ENCODE measurements around the gene UBE2G1. TPM values are rescaled to one million over a fixed set of nuclear protein-coding genes. Genes with fewer than 3 reads are reported as not detected.

UBE2G1 gene
- total RNA-seq, 4 donors from 2014 or later, result 16.5 to 51.8 (median 33.9) TPM

GRCh38 chr17:4272213-4272971, 94.1 kb downstream of the UBE2G1 start:
- Histone ChIP-seq H3K36me3 (no peaks in the 10 kb centered on the region), H3K9me3 (no peaks in the 10 kb centered on the region), H3K27ac (no peak overlapping the region), H3K4me3 (no peak overlapping the region), H3K4me1 (no peaks in the 10 kb centered on the region), H3K27me3 (no peaks in the 10 kb centered on the region)
- TF ChIP-seq CTCF (IDR thresholded peaks at IDR 0.05) (no peak), POLR2A (IDR thresholded peaks at IDR 0.05) (no peak)
- no peak for DNase-seq
- intact Hi-C loops (cut with DNase I; ENCODE audit: low total_unique reads), result no loop called here

- no peak overlapping the region for H3K27ac ChIP-seq
- no peak for TF ChIP-seq CTCF (IDR thresholded peaks at IDR 0.05)
- no peak for TF ChIP-seq POLR2A (IDR thresholded peaks at IDR 0.05)
These were observed 95.7 kb downstream of the UBE2G1 start for GRCh38 chr17:4270736-4271135.

GRCh38 chr17:4269915-4270314, 96.6 kb downstream of the UBE2G1 start:
- TF ChIP-seq POLR2A (IDR thresholded peaks at IDR 0.05) (no peak), CTCF (IDR thresholded peaks at IDR 0.05) (no peak)
- Histone ChIP-seq H3K4me3 (no peak overlapping the region), H3K36me3 (no peaks in the 10 kb centered on the region), H3K9me3 (no peaks in the 10 kb centered on the region), H3K27ac (no peak overlapping the region), H3K4me1 (no peaks in the 10 kb centered on the region), H3K27me3 (no peaks in the 10 kb centered on the region)
- no peak for DNase-seq
- intact Hi-C loops (cut with DNase I; ENCODE audit: low total_unique reads), result loop anchor here (10.0 kb wide), 1 partner anchor 55 kb away; no protein-coding TSS in a partner anchor

More at GRCh38 chr17:4270736-4271135, 95.7 kb downstream of the UBE2G1 start:
- Histone ChIP-seq H3K27me3 (no peaks in the 10 kb centered on the region), H3K4me1 (no peaks in the 10 kb centered on the region), H3K9me3 (no peaks in the 10 kb centered on the region), H3K36me3 (no peaks in the 10 kb centered on the region), H3K4me3 (no peak overlapping the region)
- intact Hi-C loops (cut with DNase I; ENCODE audit: low total_unique reads), result no loop called here
- no peak for DNase-seq

GRCh38 chr17:4267402-4267801, 99.1 kb downstream of the UBE2G1 start:
- no peak overlapping the region for H3K27ac ChIP-seq
- peaks cover 0 to 2% of the 10 kb centered on the region in 2 donors for H3K4me1 ChIP-seq
- H3K27me3 ChIP-seq, result no peaks in the 10 kb centered on the region
- no peaks in the 10 kb centered on the region for H3K9me3 ChIP-seq
- intact Hi-C loops (cut with DNase I; ENCODE audit: low total_unique reads), result loop anchor here (10.0 kb wide), 1 partner anchor 53 kb away; no protein-coding TSS in a partner anchor
- DNase-seq, result no peak
- no peak overlapping the region for H3K4me3 ChIP-seq
- TF ChIP-seq CTCF (IDR thresholded peaks at IDR 0.05) (no peak), POLR2A (IDR thresholded peaks at IDR 0.05) (no peak)
- no peaks in the 10 kb centered on the region for H3K36me3 ChIP-seq

GRCh38 chr17:4266550-4266949, 99.9 kb downstream of the UBE2G1 start:
- intact Hi-C loops (cut with DNase I; ENCODE audit: low total_unique reads), result loop anchor here (10.0 kb wide), 1 partner anchor 52 kb away; no protein-coding TSS in a partner anchor
- Histone ChIP-seq H3K27me3 (no peaks in the 10 kb centered on the region), H3K4me1 (peaks cover 0 to 8% of the 10 kb centered on the region in 2 donors), H3K9me3 (no peaks in the 10 kb centered on the region), H3K4me3 (no peak overlapping the region), H3K36me3 (no peaks in the 10 kb centered on the region), H3K27ac (no peak overlapping the region)
- no peak for DNase-seq
- TF ChIP-seq POLR2A (IDR thresholded peaks at IDR 0.05) (no peak), CTCF (IDR thresholded peaks at IDR 0.05) (no peak)
